ENCODE data around the gene SCAF1. TPM values are rescaled to one million over a fixed set of nuclear protein-coding genes. Genes with fewer than 3 reads are reported as not detected.
"Not testable (repeated sequence)": the region's sequence is repeated elsewhere in the genome, so short reads cannot be mapped to it uniquely, and the experiment has no call there.

Gene SCAF1
- total RNA-seq, 1 experiment from 2014 or later = 103 TPM

GRCh38 chr19:49632576-49632975 is 9.4 kb upstream of the SCAF1 start (continued):
- TF ChIP-seq ZNF416 (CRISPR knock-in tag; IDR thresholded peaks at IDR 0.05) (peak; percentile 65; the same call in 1 of the 2 replicates), OVOL2 (CRISPR knock-in tag; IDR thresholded peaks at IDR 0.05; ENCODE audit: borderline replicate concordance) (no peak)
- TF ChIP-seq, protein P1, sequence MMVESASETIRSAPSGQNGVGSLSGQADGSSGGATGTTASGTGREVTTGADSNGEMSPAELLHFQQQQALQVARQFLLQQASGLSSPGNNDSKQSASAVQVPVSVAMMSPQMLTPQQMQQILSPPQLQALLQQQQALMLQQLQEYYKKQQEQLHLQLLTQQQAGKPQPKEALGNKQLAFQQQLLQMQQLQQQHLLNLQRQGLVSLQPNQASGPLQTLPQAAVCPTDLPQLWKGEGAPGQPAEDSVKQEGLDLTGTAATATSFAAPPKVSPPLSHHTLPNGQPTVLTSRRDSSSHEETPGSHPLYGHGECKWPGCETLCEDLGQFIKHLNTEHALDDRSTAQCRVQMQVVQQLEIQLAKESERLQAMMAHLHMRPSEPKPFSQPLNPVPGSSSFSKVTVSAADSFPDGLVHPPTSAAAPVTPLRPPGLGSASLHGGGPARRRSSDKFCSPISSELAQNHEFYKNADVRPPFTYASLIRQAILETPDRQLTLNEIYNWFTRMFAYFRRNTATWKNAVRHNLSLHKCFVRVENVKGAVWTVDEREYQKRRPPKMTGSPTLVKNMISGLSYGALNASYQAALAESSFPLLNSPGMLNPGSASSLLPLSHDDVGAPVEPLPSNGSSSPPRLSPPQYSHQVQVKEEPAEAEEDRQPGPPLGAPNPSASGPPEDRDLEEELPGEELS (CRISPR knock-in tag; IDR thresholded peaks at IDR 0.05) = no peak

DNA sequence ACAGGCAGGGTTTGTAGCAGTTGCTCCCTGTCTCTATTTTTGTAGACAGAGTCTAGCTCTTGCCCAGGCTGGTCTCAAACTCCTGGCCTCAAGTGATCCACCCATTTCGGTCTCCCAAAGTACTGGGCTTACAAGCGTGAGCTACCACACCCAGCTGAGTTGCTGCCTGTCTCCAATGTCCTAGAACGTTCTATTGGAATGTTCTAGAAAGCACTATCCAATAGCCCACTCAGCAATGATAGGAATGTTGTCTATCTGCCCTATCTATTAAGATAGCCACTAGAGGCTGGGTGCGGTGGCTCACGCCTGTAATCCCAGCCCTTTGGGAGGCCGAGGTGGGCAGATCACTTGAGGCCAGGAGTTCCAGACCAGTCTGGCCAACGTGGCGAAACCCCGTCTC is 8.7 kb upstream of the SCAF1 start:
- TF ChIP-seq CREM (CRISPR knock-in tag; IDR thresholded peaks at IDR 0.05) = 0 out of 2 replicates have a peak, but pooled peaks have one; percentile 26
- peaks cover 28% of the 10 kb centered on the region for H3K4me1 Mint-ChIP-seq
- H3K27ac Mint-ChIP-seq; H3K4me3 Mint-ChIP-seq; DNase-seq (ENCODE audit: low spot score); H3K9me3 Mint-ChIP-seq; ATAC-seq; H3K36me3 Mint-ChIP-seq: not testable (repeated sequence)
- peaks cover 22% of the 10 kb centered on the region for H3K27me3 Mint-ChIP-seq (ENCODE audit: low read depth)
- ChIA-PET POLR2A (interaction anchor here (0.6 kb wide), 1 partner anchor 124 kb away, joined by 3 read pairs; no protein-coding TSS in a partner anchor), CTCF (interaction anchor here (0.5 kb wide), 1 partner anchor 35 kb away, joined by 3 read pairs; no protein-coding TSS in a partner anchor)

GRCh38 chr19:49635530-49636232 is 6.3 kb upstream of the SCAF1 start:
- H3K36me3 Mint-ChIP-seq = no peaks in the 10 kb centered on the region
- ChIA-PET CTCF (interaction anchor here (0.6 to 1.4 kb wide), 5 partner anchors 37 to 82 kb away, joined by 3 to 4 read pairs (median 3); partner anchors contain the start of gene CPT1C), POLR2A (interaction anchor here (0.6 to 2.1 kb wide), 4 partner anchors 24 to 1412 kb away, joined by 4 to 6 read pairs (median 5); no protein-coding TSS in a partner anchor)
- H3K9me3 Mint-ChIP-seq = no peaks in the 10 kb centered on the region
- ATAC-seq = no peak
- H3K27ac Mint-ChIP-seq = peak overlapping the region; percentile 70; the same call in 1 of the 2 replicates
- peaks cover 41% of the 10 kb centered on the region for H3K4me1 Mint-ChIP-seq
- peaks cover 36% of the 10 kb centered on the region for H3K27me3 Mint-ChIP-seq (ENCODE audit: low read depth)
- no peak for DNase-seq (ENCODE audit: low spot score)
- no peak for TF ChIP-seq RORB (CRISPR knock-in tag; IDR thresholded peaks at IDR 0.05)
- no peak for TF ChIP-seq TEAD4 (CRISPR knock-in tag; IDR thresholded peaks at IDR 0.05)
- TF ChIP-seq ZNF396 (CRISPR knock-in tag; IDR thresholded peaks at IDR 0.05; ENCODE audit: borderline replicate concordance) = no peak
- no peak for TF ChIP-seq JUN (CRISPR knock-in tag; IDR thresholded peaks at IDR 0.05)
- TF ChIP-seq, protein P2, sequence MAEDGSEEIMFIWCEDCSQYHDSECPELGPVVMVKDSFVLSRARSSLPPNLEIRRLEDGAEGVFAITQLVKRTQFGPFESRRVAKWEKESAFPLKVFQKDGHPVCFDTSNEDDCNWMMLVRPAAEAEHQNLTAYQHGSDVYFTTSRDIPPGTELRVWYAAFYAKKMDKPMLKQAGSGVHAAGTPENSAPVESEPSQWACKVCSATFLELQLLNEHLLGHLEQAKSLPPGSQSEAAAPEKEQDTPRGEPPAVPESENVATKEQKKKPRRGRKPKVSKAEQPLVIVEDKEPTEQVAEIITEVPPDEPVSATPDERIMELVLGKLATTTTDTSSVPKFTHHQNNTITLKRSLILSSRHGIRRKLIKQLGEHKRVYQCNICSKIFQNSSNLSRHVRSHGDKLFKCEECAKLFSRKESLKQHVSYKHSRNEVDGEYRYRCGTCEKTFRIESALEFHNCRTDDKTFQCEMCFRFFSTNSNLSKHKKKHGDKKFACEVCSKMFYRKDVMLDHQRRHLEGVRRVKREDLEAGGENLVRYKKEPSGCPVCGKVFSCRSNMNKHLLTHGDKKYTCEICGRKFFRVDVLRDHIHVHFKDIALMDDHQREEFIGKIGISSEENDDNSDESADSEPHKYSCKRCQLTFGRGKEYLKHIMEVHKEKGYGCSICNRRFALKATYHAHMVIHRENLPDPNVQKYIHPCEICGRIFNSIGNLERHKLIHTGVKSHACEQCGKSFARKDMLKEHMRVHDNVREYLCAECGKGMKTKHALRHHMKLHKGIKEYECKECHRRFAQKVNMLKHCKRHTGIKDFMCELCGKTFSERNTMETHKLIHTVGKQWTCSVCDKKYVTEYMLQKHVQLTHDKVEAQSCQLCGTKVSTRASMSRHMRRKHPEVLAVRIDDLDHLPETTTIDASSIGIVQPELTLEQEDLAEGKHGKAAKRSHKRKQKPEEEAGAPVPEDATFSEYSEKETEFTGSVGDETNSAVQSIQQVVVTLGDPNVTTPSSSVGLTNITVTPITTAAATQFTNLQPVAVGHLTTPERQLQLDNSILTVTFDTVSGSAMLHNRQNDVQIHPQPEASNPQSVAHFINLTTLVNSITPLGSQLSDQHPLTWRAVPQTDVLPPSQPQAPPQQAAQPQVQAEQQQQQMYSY (CRISPR knock-in tag; IDR thresholded peaks at IDR 0.05) = no peak
- no peak for TF ChIP-seq NFE2L1 (CRISPR knock-in tag; IDR thresholded peaks at IDR 0.05)
- TF ChIP-seq, protein P1 (CRISPR knock-in tag; IDR thresholded peaks at IDR 0.05) = no peak
- no peak for TF ChIP-seq EMX1 (CRISPR knock-in tag; IDR thresholded peaks at IDR 0.05)
- no peak for TF ChIP-seq PRRX2 (CRISPR knock-in tag; IDR thresholded peaks at IDR 0.05)
- no peak for TF ChIP-seq ZNF138 (CRISPR knock-in tag; conservative IDR thresholded peaks at IDR 0.05)
- TF ChIP-seq FOXJ3 (CRISPR knock-in tag; IDR thresholded peaks at IDR 0.05; ENCODE audit: borderline replicate concordance) = no peak
- TF ChIP-seq ZMAT4 (CRISPR knock-in tag; IDR thresholded peaks at IDR 0.05) = no peak
- TF ChIP-seq CBFB (CRISPR knock-in tag; IDR thresholded peaks at IDR 0.05; ENCODE audit: low read depth) = no peak
- no peak for TF ChIP-seq ATF1 (CRISPR knock-in tag; IDR thresholded peaks at IDR 0.05)
- no peak overlapping the region for H3K4me3 Mint-ChIP-seq
